SK-N-SH treated with all-trans-retinoic acid at 6 μM for 48 hours (cell line): ENCODE measurements around the gene CHPF2.

Experiments
- ARNTL ChIP-seq: fragments of 450-650 bp; formaldehyde crosslinking; IDR thresholded peaks from 2 replicates; pipeline ENCODE4 v1.5.0; 2020; ENCODE audit warnings: low read depth, mild to moderate bottlenecking, moderate library complexity, borderline replicate concordance
- BACH2 ChIP-seq: fragments of 250-450 bp; sonication (Bioruptor Pico); IDR thresholded peaks from 2 replicates; pipeline ENCODE4 v1.9.0; 2021; ENCODE audit warnings: mild to moderate bottlenecking, borderline replicate concordance
- CSDC2 ChIP-seq: fragments of 250-450 bp; sonication (Bioruptor Pico); IDR thresholded peaks from 2 replicates; pipeline ENCODE4 v1.5.0; 2020; ENCODE audit warnings: mild to moderate bottlenecking, moderate library complexity
- ESRRG ChIP-seq: fragments of 250-450 bp; sonication (Bioruptor Pico); IDR thresholded peaks from 2 replicates; pipeline ENCODE4 v1.6.1; 2021; ENCODE audit warnings: mild to moderate bottlenecking
- GLIS3 ChIP-seq: fragments of 250-450 bp; sonication (Bioruptor Pico); IDR thresholded peaks from 2 replicates; pipeline ENCODE4 v1.5.0; 2020; ENCODE audit warnings: mild to moderate bottlenecking, moderate library complexity
- PPARA ChIP-seq: fragments of 250-450 bp; sonication (Bioruptor Pico); IDR thresholded peaks from 2 replicates; pipeline ENCODE4 v1.5.0; 2020; ENCODE audit warnings: mild to moderate bottlenecking, borderline replicate concordance
- SNAI2 ChIP-seq: fragments of 250-450 bp; sonication (Bioruptor Pico); IDR thresholded peaks from 2 replicates; pipeline ENCODE4 v1.5.0; 2020; ENCODE audit warnings: mild to moderate bottlenecking, moderate library complexity
- TCF4 ChIP-seq: fragments of 250-450 bp; sonication (Bioruptor Pico); IDR thresholded peaks from 2 replicates; pipeline ENCODE4 v1.8.0; 2021; ENCODE audit warnings: mild to moderate bottlenecking, moderate library complexity, borderline replicate concordance
- ZFP30 ChIP-seq: fragments of 450-650 bp; formaldehyde crosslinking; IDR thresholded peaks from 2 replicates; pipeline ENCODE4 v1.5.0; 2022; ENCODE audit warnings: mild to moderate bottlenecking, moderate library complexity
- TF ChIP-seq, protein P1 (sequence below): fragments of 250-450 bp; sonication (Bioruptor Pico); IDR thresholded peaks from 2 replicates; pipeline ENCODE4 v1.8.0; 2020; ENCODE audit warnings: mild to moderate bottlenecking, moderate library complexity, borderline replicate concordance

DNA sequence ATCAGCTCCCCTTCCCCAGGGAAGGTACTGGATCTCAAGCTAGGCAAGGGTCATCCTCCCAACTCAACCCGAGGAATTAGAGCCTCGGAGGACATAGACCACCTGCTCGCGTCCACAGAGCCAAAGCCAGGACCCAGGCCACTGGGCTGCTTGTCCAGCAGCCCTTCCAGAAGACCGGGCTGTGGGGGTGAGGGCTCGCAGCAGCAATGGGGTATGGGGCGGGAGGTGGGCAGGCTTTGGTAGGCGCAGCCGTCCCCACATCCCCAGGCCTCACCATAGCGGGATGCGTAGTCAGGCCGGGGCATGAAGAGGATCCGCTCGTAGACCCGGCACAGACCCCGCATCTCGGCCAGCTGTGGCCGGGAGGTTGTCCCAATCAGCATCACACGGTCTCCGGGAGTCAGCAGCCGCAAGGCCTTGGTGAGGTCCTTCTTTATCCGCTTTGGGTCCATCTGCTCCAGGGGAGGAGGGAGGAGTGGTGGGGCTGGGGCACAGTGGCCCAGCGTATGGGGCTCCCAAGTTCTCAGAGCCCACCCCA is 40.2 kb upstream of the CHPF2 start:
- no peak for TF ChIP-seq TCF4 (CRISPR knock-in tag)
- TF ChIP-seq SNAI2 (CRISPR knock-in tag) = no peak
- TF ChIP-seq GLIS3 (CRISPR knock-in tag) = no peak
- TF ChIP-seq PPARA = no peak
- TF ChIP-seq, protein P1, sequence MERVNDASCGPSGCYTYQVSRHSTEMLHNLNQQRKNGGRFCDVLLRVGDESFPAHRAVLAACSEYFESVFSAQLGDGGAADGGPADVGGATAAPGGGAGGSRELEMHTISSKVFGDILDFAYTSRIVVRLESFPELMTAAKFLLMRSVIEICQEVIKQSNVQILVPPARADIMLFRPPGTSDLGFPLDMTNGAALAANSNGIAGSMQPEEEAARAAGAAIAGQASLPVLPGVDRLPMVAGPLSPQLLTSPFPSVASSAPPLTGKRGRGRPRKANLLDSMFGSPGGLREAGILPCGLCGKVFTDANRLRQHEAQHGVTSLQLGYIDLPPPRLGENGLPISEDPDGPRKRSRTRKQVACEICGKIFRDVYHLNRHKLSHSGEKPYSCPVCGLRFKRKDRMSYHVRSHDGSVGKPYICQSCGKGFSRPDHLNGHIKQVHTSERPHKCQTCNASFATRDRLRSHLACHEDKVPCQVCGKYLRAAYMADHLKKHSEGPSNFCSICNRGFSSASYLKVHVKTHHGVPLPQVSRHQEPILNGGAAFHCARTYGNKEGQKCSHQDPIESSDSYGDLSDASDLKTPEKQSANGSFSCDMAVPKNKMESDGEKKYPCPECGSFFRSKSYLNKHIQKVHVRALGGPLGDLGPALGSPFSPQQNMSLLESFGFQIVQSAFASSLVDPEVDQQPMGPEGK (CRISPR knock-in tag) = no peak
- no peak for TF ChIP-seq CSDC2 (CRISPR knock-in tag)
- TF ChIP-seq ARNTL (CRISPR knock-in tag) = no peak
- no peak for TF ChIP-seq ZFP30 (CRISPR knock-in tag)
- TF ChIP-seq BACH2 (CRISPR knock-in tag) = no peak
- no peak for TF ChIP-seq ESRRG (CRISPR knock-in tag)
